Right ventricle myocardium inferior (tissue), 1 donor: Measurements from ENCODE around the gene CHCHD6. TPM values are rescaled to one million over a fixed set of nuclear protein-coding genes. Genes with fewer than 3 reads are reported as not detected.

Experiments
- ATAC-seq: fragments of 200-7000 bp; cut with Tn5 transposase; one replicate; pipeline ENCODE4 v1.9.1; 2020; ENCODE audit warnings: mild to moderate bottlenecking, moderate library complexity
- DNase-seq: peaks from one replicate; pipeline ENCODE4 v3.0.0; 2021; ENCODE audit errors: missing footprints
- intact Hi-C: fragments of 100-400 bp; cut with DNase I; formaldehyde crosslinking; loops from one replicate; pipeline ENCODE4 v1.11.0; 2022
- total RNA-seq: library from RNA; stranded (reverse); fragmentation: NEBNext Ultra II Directional; extraction: Animal tissue kit (Norgen Biotek cat#: 25700); gene quantifications from one replicate; pipeline ENCODE4 v1.2.1, GENCODE V29; 2021
- donor health status: DM: no; HTN: yes; CAD: no; lungs with severe emphysema.

Gene CHCHD6
- total RNA-seq, 1 donor from 2014 or later: 11.7 TPM

DNA sequence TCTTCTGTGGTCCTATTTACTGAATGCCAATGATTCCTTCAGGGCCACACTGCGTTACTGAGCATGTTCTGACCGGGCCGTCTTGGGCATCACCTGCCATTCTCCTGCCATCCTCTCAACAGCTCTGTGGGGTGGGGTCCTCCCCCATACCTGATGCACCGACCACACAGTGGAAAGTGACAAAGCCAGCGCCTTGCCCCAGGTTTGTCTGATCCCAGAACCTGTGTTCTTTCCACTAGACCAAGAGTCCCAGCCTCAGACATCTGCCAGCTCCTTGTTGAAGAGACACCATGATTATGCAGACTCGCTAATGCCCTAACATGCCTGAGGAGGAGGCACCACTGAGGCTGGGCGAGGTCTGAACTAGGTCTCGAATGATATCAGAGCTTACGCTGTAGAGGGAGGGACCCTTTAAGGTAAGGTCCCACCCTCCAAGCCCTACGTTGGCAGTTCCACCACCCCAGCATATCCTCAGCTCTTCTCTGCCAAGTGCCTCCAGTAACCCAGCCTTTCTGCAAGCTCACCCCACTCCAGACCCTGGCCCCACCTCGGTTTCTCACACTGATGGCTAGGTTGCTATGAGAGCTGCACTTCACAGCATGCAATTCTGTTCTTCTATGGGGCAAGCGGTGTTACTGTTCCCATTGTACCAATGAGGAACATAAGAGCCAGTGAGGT lies 249.1 kb downstream of the CHCHD6 start:
- DNase-seq (no peak), ATAC-seq (no peak)

GRCh38 chr3:126954141-126954842 lies 250.3 kb downstream of the CHCHD6 start:
- ATAC-seq (no peak), DNase-seq (no peak)
- intact Hi-C loops: no loop called here

More for the DNA sequence above, 249.1 kb downstream of the CHCHD6 start:
- intact Hi-C loops: no loop called here

- DNase-seq: no peak
- ATAC-seq: no peak
- intact Hi-C loops: no loop called here
Observed at GRCh38 chr3:126955004-126955790, 251.2 kb downstream of the CHCHD6 start.

GRCh38 chr3:126956361-126956760 lies 252.3 kb downstream of the CHCHD6 start:
- DNase-seq: no peak
- intact Hi-C loops: no loop called here
- ATAC-seq: no peak

DNA sequence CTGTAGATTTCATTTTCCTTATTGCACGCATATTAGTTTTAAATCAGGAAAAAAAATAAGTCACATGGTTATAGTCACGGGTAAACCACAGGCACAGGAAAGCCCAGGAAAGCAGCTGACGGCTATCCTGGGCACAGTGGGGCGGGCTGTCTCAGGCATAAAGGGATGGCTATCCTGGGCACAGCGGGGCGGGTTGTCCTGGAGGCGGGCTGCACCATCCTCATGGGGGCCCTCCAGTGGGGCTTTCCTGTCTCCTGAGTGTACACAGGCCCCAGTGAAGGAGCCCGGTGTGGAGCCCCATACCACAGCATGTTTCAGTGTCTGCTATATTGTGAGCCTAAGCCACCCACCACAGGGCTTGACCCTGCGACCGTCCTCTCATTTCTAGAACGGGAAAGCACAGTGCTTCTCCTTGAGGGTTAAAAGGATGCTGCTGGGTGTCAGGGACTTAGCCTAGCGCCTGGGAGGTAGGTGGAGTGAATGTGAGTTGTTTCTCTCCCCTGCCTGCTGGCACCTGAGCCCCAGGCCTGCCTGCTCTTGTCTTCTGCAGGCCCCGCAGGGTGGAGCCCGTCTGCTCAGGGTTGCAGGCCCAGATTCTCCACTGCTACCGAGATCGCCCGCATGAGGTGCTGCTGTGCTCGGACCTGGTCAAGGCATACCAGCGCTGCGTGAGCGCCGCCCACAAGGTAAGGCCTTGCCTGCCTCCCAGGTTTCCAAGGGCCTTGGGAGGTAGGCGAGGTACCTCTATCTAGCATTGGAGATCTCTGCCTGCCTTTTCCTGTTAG lies 253.0 kb downstream of the CHCHD6 start:
- no peak for ATAC-seq
- intact Hi-C loops: no loop called here
- no peak for DNase-seq

DNA sequence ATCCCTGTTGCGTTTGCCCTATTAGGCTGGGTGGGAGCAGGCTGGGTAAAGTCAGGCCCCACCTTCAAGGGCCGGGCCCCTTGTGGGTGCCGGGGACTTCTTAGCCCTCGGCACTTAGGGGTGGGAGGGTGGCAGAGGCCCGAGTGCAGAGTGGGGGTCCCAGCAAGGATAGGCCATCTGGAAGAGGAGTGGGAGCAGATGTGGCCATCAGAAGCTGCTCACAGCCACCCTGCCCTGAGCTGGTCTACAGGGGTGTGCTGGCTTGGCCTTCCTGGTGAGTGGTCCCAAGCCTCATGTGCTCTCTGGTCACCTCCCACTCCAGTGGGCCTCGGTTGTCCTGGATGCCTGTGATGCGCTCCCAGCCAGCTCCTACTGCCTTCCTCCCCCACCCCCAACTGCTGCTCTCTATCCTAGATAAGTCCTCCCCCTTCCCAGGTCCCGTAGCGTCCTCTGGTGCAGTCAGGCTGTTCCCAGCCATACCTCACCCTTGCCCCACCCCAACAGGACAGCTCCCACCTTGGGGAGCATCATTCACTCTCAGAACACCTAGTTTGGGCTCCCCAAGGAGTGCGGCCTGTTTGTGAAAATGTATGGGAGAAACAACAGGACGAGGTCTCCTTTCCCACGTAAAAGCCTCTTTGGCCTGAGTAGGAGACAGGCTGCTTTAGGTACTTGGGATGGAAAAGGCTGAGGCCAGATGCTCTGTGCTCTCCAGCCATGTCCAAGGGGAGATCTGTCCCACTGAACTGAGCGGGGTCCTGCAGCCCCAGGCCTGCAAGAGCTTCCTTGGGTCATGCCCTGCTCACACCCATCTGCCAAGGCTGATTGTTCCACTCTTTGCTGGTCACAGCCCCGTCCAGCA lies 254.0 kb downstream of the CHCHD6 start:
- intact Hi-C loops: no loop called here
- ATAC-seq (no peak), DNase-seq (peak; percentile 65)

DNA sequence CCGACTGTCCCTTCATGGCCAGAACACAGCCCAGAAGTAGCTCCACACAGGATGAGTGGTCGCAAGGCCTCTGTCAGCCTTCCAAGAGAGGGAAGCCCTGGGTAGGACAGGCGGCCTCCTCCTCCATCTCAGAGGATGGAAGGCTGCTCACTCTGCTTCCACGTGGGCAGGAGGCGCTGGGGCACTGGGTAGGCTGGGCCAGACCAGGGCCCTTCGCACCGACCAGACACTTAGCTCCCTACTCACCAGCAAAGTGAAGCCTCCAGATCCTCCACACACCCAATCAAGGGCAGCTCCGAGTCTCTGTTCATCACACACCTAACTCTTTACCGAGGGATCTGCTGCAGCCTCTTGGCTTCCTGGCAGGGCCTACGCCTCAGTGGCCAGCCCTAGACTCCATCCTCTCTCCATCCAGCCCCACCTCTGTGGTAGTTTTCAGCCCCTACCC lies 254.6 kb downstream of the CHCHD6 start:
- intact Hi-C loops: no loop called here
- ATAC-seq (no peak), DNase-seq (no peak)

GRCh38 chr3:126959136-126959920 lies 255.3 kb downstream of the CHCHD6 start:
- DNase-seq: no peak
- intact Hi-C loops: no loop called here

DNA sequence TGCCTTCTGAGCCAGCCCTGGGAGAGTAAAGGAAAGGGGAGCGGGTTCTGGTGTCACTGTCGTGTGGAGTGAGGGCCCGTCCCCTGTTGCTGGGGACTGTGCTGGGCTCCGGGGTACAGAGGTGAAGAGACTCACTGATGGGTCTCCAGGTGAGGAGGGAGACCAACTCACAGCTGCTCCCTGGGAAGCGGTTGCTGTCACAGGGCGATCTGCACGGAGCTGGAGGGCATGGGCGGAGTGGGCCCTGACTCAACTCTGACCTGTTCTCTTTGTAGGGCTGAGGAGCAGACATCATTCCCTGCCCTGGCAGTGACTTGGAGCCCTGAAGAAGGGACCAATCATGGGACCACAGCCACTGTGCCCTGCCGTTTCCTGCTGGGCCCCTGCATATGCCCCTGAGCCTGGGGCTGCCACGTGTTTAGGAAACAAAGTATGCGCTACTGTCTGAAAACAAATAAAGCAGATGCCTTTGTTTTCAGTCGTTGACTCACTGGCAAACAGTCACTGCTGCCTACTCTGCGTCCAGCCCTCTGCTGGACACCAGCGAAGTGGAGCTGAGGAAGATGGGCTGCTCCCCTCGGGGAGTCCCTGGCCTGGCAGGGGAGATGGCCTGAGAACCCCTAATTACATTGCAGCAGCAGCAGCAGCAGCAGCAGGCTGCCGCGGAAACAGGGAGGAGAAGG lies 256.0 kb downstream of the CHCHD6 start:
- intact Hi-C loops: loop anchor here (2.0 to 5.0 kb wide), 2 partner anchors 133 to 207 kb away; no protein-coding TSS in a partner anchor
- ATAC-seq: no peak
- no peak for DNase-seq

More at GRCh38 chr3:126959136-126959920, 255.3 kb downstream of the CHCHD6 start:
- no peak for ATAC-seq

- peak; percentile 62 for ATAC-seq
- DNase-seq: peak; percentile 74
- intact Hi-C loops: loop anchor here (2.0 to 5.0 kb wide), 2 partner anchors 133 to 208 kb away; no protein-coding TSS in a partner anchor
Observed at GRCh38 chr3:126960604-126960995, 256.6 kb downstream of the CHCHD6 start.

DNA sequence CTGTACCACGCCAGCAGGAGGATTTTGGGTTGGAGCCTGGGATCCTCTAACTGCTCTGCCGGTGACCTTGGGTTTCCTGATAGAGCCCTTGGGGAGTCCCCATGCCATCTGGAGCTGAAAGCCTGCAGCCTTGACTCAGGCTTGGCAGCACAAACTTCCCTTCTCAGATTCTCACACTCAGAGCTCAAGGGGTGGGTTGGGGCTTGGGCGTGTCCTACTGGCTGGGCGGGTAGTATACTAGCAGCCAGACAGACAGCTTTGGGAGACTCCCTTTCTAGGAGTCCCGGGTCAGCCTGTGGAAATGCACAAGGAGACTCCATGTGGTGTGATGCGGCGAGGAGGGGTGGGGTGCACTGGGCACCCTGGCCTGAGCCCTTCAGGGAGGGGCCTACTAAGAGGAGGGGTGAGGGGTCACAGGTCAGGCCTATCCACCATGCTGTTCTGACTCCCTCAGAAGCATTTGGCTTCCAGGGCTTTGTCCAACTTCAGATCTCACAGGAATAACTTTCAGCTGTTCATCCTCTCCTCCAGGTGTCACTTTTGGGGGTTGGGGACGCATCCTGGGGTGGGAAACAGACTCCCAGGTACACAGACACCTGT lies 257.3 kb downstream of the CHCHD6 start:
- intact Hi-C loops: loop anchor here (2.0 to 5.0 kb wide), 2 partner anchors 134 to 208 kb away; no protein-coding TSS in a partner anchor
- ATAC-seq (peak; percentile 86), DNase-seq (peak; percentile 90)

DNA sequence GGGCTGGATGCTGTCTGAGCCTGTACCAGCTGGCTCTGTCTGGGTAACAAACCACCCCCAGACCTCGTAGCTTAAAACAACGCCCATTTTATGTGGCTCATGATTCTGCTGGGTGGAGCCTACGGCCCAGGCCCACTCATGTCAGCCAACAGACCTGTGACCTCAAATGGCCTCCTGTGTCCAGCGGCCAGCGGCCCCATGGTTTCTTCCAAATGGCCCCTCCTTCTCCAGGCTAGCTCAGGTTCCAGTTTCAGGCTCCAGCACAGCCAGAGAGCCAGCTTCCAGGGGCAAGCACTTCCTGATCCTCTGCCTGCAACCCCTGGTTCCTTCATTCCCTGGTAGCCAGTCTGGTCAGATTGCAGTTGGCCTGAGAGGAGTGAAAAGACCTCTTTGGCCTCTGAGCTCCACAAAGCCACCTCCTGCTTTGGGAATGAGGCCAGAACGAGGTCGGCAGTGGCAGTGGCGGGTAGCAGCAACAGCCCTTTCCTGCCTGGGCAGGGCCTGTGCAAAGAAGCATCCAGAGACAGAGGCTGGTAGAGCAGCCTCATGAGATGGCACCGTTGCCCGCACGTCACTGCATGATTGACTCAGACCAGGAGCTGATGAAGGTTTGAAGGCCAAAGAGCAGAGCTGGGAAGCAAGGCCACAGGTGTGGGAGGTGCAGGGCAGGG lies 257.9 kb downstream of the CHCHD6 start:
- DNase-seq (peak; percentile 80), ATAC-seq (peak; percentile 76)
- intact Hi-C loops: loop anchor here (2.0 to 5.0 kb wide), 2 partner anchors 135 to 209 kb away; no protein-coding TSS in a partner anchor

- ATAC-seq: no peak
- DNase-seq: no peak
- intact Hi-C loops: loop anchor here (5.0 kb wide), 1 partner anchor 135 kb away; no protein-coding TSS in a partner anchor
Observed at GRCh38 chr3:126962756-126963155, 258.7 kb downstream of the CHCHD6 start.

- ATAC-seq: no peak
- intact Hi-C loops: loop anchor here (5.0 kb wide), 1 partner anchor 136 kb away; no protein-coding TSS in a partner anchor
- DNase-seq: no peak
Observed at GRCh38 chr3:126963261-126964190, 259.5 kb downstream of the CHCHD6 start.
